Mammary epithelial cell (primary cell): ENCODE measurements around the gene UNC45A.

Source experiments
- EZH2 ChIP-seq: IDR thresholded peaks from 2 replicates; pipeline ENCODE4 v1.6.1; 2012; ENCODE audit warnings: low read length, inconsistent platforms, borderline replicate concordance
- TF ChIP-seq, protein P1 (sequence below), 2 donors: IDR thresholded peaks in 1 of 2; conservative IDR thresholded peaks in 1 of 2; 2 replicates each; pipeline ENCODE4 v1.5.1; 2011 to 2012; ENCODE audit warnings: inconsistent platforms in 2 of 2, low read length in 2 of 2, mild to moderate bottlenecking in 2 of 2, control low read depth in 1 of 2, low read depth in 1 of 2; ENCODE audit not compliant: insufficient read depth in 1 of 2; ENCODE audit errors: extremely low read depth in 1 of 2

DNA sequence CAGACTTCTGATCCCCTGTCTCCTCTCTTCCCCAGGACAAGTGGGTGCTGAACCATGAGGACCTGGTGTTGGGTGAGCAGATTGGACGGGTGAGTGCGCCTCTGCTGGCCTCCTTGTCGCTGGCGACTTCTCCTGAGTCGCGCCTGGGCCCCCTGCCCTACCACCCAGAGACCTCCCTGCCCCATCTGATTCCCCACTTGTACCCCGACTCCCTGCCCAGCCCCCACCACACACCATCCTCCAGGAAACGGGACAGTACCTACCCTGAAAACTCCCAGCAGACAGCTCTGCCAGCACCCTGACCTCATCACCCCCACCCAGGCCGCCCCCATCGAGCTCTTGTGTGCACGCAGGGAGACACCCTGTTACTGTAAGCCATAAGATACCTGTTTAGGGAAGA is 43.1 kb upstream of the UNC45A start:
- TF ChIP-seq, protein P1, sequence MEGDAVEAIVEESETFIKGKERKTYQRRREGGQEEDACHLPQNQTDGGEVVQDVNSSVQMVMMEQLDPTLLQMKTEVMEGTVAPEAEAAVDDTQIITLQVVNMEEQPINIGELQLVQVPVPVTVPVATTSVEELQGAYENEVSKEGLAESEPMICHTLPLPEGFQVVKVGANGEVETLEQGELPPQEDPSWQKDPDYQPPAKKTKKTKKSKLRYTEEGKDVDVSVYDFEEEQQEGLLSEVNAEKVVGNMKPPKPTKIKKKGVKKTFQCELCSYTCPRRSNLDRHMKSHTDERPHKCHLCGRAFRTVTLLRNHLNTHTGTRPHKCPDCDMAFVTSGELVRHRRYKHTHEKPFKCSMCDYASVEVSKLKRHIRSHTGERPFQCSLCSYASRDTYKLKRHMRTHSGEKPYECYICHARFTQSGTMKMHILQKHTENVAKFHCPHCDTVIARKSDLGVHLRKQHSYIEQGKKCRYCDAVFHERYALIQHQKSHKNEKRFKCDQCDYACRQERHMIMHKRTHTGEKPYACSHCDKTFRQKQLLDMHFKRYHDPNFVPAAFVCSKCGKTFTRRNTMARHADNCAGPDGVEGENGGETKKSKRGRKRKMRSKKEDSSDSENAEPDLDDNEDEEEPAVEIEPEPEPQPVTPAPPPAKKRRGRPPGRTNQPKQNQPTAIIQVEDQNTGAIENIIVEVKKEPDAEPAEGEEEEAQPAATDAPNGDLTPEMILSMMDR (conservative IDR thresholded peaks at IDR 0.05 in 1 of 2, IDR thresholded peaks at IDR 0.05 in 1 of 2; ENCODE audit: extremely low read depth in 1 of 2, insufficient read depth in 1 of 2, low read depth in 1 of 2, low read length in 2 of 2), result no peak
- no peak for TF ChIP-seq EZH2
